Stimulated activated CD8-positive, alpha-beta memory T cell treated with anti-CD3 and anti-CD28 coated beads, Interleukin-15, amount 100 ng/mL, for 48 hours (primary cell): Measurements from ENCODE around the gene RRAGD.

Experiments
- DNase-seq, 2 donors: peaks; one replicate each; pipeline ENCODE4 v3.0.0-alpha.2; 2020; ENCODE audit warnings: low read depth in 2 of 2

The RRAGD gene

DNA sequence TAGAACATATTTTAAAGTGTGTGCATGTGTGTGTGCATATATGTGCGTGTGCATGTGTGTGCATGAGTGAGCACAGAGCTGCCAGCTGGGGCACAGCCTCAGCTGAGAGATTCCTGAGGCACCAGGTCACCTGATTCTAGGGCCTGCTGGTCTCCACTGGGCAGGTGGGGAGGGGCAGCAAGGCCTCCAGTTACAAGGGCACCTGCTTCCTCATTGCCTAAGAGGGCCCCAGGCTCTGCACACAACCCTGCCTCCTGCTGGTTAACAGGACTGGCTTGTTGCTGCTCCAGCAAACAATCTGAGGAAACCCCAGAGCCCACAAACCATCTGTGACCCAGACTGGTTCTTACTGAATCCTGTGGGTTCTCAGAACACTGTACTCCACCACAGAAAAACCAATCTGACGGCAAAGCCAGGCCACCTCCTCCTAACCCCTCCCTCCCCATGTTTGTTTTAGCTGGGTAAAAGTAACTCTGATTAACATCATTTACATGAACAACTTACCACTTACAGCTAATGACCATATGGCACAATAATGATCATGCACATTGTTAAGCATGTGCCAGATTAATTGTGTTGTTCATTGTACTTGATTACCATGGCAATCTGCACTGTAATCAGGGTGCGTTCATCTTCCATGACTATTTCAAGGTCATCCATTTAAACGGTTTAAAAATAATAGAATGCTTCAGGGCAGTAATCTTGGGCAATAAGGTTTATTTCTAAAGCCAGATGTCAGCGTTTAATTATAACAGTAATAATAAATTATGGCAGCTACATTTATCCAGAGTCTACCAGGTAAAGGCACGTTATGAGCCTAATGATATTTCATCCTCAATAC is 36.4 kb downstream of the RRAGD start:
- DNase-seq = peak; percentile 59

DNA sequence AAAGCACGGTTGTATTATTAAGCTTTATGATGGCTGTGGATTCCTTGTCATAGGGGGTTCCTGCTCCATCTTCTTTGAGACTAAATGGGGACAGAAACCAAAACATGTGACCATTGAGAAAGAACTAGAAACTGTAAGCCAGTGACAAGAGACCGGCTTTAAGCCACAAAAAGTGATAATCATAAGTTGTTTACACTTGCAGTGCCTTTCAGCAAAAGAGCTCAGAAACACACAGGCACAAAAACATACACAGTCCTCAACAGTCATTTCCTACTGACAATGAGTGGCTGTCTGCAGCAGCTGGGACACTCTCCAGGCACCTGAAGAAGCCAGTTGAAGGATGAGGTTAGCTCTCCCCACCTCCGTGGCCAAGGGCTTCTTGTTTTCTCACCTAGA is 39.6 kb downstream of the RRAGD start:
- no peak for DNase-seq

DNA sequence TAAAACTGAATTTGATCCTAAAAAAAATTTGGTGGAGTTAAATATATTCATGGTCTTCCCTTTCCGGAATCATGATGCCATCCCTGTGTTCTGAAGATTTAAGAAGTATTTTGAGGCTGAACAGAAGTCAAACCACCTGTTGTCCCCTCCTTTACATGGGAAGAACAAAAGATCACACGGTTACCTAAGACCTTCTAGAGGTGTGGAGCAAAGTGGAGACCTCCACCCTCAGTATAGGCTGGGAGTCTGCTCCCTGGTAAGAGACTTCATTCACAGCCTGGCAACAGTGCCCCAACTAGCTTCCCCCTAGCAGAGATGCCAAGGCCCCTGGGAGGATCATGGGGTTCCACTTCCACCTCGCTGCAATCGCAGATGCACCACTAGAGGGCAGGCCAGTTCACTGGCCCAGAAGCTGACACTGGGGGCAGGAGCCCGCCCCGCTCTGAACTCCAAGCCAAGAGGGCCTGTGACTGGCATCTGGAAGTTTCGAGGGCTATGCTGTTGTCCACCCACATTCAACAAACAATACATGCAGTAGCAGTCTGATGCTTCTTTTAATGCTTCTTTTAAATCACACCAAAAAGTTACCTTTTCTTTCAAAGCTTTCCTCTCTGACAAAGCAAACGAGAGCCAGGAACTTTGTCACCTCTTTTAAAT is 40.1 kb downstream of the RRAGD start:
- DNase-seq = peak; percentile 57 to 61

- DNase-seq = no peak
Observed at GRCh38 chr6:89368999-89369398, 43.1 kb downstream of the RRAGD start.

GRCh38 chr6:89368107-89368506 is 44.0 kb downstream of the RRAGD start:
- DNase-seq = no peak

DNA sequence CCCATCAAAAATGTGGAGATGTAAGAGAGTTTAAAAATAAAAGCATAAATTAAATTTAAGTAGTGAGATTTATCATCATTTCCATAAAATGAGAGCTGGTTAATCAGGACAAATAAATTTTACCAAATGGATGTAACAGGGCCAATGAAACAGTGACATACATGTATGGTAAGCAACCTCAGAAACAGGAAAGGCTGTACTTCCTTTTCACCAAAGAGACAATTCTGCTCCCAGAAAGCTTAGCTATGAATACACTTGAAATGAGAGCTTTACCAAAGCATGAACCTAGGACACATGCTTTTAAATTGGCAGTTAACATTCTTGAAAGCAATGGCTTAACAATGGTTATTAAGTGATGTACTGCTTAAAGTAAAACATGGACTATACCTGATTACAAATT is 47.5 kb downstream of the RRAGD start:
- DNase-seq = no peak

DNA sequence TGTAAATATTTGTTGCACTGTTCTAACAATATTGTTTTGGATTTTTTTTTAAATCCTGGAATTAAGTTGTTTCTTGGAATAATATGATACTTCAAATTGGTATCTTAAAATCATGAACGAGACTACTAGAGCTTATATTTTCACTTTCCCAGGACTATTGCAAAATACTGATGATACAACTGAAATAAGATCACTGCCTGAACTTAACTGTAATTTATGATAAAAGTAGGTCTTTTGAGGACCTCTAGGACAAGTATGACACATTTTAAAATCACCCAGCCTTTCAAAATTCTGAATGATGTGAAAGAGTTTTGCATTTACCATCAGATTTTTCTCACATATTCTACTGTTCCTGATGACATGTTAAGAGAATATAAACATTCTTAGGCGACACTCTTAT is 50.9 kb downstream of the RRAGD start:
- DNase-seq = no peak

DNA sequence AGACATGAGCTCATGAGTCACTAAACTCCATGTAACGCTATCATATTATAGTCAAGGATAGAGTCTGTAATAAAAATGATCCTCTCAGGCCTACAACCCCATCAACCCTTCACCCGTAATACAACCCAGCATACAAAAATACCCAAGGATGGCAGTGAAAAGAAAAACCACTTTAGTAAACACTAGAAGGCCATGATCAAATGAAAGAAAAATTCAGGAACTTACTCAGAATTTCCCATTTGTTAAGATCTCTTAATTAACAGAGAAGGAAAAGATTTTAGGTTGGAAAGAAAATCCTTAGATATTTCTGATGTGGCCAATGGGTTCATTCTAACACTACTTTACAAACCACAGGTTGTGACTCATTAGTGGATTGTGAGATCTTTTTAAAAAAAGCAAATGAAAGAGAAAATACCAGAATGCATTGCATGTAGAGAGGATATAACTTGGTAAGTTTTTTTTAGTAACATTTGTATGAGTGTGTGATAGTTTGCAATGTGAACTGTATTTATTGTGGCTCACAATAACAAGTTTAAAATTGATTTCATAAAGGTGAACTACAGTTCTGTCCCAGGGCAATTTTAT is 51.6 kb downstream of the RRAGD start:
- DNase-seq = no peak

- DNase-seq = no peak
Observed at GRCh38 chr6:89359561-89359960, 52.5 kb downstream of the RRAGD start.

DNA sequence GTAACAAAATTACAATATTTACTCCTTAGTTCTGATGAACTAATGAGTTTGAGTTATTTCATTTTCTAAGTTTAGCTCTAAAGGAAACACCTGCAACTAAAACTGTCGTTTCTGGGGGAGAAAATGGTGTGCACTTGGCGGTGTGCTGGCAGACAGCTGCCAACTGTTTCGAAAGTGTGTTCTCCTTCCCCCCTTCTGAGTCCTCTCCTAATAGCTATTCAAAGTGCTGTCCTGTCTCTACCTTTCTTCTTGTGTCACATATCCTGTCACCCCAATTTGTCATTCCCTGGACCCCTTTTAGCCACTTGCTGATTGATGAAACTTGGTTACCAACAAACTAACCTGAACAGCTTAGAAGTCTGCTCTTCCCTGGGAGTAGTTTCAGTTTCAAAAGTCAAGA is 54.7 kb downstream of the RRAGD start:
- DNase-seq = no peak

DNA sequence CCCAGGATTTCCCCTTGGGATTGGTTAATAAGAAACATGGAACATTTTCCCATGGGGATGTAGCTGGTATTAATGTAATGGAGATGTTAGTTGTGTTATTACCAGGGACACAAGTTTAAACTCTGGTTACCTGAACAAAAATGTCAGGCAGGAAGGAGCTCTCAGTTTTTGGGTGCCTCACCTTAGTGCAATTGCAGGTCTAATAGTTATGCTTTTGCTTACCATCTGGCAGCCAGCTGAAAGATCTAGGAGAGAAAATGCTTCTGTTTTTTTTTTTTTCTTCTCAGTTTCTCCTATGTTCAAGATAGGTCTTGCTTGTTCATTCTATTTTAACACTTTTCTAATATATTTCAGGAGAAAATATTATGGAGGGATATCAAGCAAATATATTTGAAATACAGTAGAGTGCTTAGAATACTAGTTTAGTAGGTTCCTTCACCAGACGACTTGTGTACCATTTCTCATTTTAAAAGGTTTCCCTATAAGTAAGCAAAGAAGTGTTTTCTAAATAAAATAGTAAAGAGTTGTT is 55.4 kb downstream of the RRAGD start:
- no peak for DNase-seq

DNA sequence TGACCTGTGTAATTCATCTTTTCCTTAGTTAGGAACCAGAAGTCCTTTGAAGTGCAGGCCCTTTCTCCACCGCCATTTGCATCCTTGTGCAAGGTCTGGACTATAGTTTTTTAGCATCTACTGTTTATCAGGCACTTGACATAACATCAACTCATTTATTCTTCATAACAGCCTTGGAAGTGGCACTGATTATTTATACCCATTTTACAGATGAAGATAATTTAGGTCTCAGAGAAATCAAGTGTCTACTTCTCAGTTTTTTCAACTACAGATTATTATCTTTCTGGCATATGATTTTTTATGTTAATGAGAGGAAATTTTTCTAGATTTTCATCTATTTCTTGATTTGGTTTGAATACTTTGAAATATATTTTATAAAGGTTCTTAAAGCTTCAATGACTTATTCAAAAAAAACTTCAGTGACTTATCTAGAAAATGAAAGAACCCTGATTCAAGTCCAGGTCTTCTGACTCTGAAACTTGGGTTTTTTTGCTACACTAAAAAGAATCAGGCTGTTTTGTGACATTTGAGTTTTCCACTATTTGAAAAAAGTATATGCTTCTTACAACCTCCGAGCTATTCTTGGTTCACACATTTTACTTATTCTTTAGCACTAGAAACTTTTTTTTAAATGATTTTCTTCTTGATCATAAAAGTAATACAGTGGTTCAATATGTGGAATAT is 56.4 kb downstream of the RRAGD start:
- no peak for DNase-seq

DNA sequence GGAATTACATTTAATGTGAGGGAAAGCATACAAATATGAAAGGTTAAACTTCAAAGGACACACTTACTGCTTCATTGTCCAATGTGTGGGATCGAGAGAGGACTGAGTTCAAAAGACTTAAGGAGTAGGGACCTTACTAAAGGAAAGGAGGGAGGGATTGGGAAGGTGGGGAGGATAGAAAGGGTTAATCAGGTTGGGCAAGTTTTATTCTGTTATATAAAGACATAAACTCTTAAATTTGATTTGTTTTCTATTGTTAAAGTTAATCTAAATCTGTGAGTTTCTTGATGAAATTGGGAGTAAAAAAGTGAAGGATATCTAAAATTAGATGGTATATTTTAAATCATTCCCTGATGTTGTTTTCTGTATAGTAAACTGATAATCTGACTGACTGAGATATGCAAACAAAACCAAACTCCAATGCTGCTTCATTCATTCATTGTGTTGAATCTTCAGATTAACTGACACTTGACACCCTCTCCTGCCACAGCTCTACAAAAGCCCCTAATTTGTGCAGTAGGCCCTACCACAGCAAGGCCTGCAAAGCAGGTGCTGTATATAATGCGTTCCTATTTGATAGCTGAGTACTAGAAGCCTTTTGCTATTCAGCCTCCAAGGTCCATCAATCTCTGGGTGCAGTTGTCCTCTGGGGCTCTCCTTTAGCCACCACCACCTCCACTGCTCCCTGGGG is 58.2 kb downstream of the RRAGD start:
- no peak for DNase-seq

DNA sequence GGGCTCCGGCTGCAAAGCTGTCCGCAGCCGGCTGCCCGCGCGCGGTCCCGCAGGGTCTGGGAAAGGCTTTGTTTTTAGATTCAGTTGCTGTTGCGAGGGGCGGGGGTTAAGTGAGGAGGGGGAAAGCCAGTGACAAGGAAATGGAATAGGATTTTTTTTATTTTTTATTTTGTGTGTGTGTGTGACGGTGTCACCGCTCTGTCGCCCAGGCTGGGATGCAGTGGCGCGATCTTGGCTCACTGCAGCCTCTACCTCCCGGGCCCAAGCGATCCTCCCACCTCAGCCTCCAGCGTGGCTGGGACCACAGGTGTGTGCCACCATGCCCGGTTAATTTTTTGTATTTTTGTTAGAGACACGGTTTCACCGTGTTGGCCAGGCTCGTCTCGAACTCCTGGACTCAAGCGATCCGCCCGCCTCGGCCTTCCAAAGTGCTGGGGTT is 58.9 kb downstream of the RRAGD start:
- no peak for DNase-seq

GRCh38 chr6:89352278-89353117 is 59.6 kb downstream of the RRAGD start, which contains the start of gene UBE2J1:
TSS of gene UBE2J1 (minus strand) at chr6:89352722. CDS start at chr6:89352569, 153 bp downstream.
- DNase-seq = peak; percentile 73

- DNase-seq = no peak
Observed at GRCh38 chr6:89351671-89352277, 60.3 kb downstream of the RRAGD start.

GRCh38 chr6:89350281-89350966 is 61.6 kb downstream of the RRAGD start:
- DNase-seq = no peak

- no peak for DNase-seq
Observed at GRCh38 chr6:89348372-89348771, 63.7 kb downstream of the RRAGD start.

DNA sequence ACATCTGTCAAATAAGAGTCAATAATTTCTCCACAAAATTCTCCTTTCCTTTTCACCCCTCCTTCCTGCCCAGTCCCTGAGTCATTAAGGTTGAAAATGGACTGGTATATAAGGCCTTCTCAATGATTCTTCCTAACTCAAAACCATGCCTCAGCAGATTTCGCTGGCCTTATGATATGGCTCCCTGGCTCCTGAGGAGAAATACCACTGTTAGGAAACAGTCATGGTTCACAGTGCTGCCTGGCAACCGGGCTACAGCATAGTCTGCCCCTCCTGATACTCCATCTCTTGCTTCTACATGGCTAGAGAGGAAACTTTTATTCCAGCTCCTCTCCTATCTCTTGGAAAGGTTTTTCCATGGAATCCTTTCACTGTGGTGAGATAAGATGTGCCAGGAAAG is 64.2 kb downstream of the RRAGD start:
- no peak for DNase-seq
